CD4-positive, alpha-beta T cell treated with Interleukin-6 at 100 ng/mL for 8 hours (primary cell): ENCODE data around the gene CCDC74A.
"Not testable (repeated sequence)": the region's sequence is repeated elsewhere in the genome, so short reads cannot be mapped to it uniquely, and the experiment has no call there.

Source experiments
- DNase-seq: peaks from one replicate; pipeline ENCODE4 v3.0.0-alpha.2; 2020; ENCODE audit warnings: mixed read lengths, low spot score

CCDC74A gene

DNA sequence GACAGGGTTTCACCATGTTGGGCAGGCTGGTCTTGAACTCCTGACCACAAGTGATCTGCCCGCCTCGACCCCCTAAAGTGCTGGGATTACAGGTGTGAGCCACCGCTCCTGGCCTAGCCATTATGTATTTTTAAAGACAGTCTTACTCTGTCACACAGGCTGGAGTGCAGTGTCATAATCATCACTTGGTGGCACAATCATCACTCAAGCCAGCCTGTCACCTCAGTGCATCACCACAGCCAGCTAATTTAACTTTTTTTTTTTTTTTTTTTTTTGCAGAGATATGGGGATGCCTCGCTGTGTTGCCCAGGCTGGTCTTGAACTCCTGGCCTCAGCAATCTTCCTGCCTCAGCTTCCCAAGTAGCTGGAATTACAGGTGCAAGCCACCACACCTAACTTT lies 24.1 kb upstream of the CCDC74A start:
- not testable (repeated sequence) for DNase-seq

DNA sequence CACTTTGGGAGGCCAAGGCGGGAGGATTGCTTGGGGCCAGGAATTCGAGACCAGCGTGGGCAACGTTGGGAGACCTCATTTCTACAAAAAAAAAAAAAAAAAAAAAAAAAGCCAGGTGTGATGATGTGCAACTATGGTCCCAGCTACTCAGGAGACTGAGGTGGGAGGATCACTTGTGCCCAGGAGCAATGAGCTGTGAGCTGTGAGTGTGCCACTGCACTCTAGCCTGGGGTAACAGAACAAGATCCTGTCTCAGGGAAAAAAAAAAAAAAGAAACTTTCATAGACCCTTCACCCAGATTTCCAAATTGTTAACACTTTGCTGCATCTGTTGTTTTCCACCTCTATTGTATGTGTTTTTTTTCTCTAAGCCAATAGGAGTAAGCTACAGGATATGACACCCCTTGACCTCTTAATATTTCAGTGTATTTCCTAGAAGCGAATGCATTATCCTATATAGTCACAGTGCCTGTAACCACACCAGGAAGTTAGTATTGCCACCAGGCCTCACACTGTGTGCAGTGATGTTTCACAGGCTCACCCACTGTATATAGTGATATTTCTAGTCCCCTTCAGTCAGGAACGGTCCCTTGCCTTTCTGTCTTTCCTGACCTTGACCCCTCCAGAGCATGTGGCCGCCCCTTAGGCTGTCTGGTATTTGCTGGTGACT lies 23.5 kb upstream of the CCDC74A start:
- not testable (repeated sequence) for DNase-seq

DNA sequence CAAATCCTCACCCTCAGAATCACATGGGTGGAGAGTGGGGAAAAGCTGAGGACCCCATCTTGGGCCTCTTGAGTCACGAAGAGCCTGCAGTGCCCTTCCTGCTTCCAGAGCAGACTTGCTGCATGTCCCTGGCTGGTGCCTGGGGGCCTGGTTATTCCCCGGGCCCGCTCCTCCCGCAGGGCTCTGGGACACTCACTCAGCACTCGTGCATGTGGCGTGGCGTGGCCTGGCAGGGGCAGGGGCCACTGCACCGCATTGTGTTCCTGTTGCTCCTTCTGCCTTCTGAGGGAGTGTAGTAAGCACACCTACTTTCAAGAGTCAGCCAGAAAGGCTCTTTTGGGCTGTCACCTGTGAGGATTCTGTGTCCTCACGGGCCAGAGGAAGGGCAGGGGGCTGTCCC lies 18.1 kb upstream of the CCDC74A start:
- DNase-seq, result no peak

DNA sequence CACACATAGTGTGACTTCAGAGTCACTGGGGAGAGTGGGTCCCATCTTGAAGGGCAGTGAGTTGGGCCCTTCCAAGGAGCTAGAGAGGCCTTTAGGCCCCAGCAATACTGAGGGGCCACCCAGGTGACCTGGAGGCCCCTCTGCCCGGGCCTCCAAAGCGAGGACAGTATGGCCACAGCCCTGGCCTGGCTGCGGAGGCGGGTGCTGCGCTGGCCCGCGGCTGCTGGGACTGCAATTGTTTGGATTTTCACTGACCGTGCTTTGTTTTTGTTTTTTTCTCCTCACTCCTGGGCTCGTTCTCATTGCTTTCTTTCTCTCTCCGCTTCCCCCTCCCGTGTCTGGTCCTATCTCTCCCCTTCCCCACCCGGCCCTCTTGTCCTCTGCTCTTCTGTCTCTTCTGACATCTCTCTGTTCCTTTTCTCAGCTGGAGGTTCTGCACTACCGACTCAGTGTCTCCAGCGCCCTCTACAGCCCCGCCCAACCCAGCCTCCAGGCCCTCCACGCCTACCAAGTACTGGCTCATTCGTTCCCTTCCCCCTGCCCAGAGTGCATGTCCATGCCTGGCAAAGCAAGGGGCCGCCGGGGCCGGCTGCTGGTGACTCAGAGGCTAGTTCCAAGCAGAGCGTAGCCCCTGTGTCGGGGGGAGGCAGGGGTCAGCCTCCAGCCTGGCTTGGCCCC lies 16.3 kb upstream of the CCDC74A start:
- not testable (repeated sequence) for DNase-seq

DNA sequence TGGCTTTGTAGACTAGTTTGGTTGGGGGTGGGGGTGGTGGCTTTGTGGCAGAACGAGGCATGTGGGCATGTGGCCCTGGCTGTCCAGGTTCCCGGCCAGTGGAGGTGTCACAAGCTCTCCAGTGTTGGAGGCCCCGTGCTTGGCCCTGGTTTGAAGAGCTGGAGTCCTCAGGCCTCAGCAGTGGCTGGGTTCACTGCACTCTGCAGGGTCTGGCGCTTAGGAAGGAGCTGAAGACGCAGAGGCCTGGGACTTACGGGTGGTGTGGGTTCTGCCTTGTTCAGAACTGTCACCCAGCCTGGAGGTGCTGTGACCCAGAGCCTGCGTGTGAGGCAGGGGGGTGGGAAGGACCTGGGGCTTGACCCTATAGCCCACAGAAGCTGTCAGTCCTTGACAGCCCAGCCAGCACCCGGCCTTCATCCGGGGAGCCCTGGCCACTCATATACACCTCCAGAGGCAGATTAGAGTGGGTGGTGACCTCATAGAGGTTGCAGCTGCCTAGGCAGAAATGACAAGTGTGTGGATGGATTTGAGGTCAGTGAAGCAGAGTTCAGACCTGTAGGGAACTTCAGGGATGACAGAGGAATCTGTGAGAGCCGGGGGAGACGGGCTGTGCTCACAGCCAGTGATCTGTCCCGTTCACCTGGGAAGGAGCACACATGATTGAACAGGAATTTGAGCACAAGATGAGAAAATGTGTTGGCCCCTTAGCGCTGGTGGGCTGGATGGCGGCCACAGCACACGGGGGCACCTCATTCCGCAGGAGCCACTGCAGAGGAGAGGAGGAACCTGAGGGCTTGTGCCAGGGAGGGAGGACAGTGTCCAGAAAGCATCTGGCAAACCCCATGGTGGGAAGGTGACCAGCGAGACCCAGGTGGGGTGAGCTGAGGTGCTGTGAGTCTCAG lies 15.5 kb upstream of the CCDC74A start:
- not testable (repeated sequence) for DNase-seq

DNA sequence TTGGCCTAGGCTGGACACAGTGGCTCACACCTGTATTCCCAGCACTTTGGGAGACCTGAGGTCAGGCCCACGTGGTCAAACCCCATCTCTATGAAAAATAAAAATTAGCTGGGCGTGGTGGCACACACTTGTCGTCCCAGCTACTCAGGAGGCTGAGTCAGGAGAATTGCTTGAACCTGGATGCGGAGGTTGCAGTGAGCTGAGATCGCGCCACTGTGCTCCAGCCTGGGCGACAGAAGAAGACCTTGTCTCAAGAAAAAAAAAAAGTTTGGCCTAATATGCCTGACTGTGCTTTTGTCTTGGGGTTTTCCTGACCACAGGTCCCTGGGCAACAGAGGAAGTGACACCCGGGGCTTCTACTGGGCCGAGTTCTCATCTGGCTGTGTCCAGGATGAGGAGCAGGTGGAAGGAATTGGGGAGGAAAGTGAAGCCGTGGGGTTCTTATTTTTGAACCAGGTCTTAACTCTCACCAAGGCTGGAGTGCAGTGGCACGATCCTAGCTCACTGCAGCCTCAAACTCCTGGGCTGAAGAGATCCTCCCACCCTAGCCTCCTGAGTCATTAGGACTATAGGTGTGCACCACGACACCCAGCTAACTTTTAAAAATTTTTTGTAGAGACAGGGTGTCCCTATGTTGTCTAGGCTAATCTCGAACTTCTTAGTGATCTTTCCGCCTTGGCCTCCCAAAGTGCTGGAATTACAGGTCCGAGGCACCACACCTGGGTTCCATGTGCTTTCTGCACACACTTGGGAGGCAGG lies 13.1 kb upstream of the CCDC74A start:
- DNase-seq, result not testable (repeated sequence)

DNA sequence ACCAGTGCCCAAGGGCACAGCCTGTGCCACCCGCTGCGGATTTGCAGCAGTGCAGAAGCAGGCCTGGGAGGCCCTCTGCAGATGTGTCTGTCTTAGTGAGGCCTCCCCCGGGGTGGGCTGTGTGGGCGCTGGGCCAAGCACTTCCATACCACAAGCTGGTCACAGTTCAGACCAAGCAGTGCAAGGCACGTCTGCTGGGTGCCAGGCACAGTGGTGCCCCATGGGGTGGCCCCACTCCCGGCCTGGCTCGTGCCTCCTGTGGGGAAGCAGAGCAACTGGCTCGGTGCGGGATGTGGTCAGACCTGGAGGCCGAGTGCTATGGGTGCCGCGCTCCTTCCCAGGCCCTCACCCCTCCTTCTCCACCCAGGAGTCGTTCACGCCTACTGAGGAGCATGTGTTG lies 12.5 kb upstream of the CCDC74A start:
- not testable (repeated sequence) for DNase-seq

DNA sequence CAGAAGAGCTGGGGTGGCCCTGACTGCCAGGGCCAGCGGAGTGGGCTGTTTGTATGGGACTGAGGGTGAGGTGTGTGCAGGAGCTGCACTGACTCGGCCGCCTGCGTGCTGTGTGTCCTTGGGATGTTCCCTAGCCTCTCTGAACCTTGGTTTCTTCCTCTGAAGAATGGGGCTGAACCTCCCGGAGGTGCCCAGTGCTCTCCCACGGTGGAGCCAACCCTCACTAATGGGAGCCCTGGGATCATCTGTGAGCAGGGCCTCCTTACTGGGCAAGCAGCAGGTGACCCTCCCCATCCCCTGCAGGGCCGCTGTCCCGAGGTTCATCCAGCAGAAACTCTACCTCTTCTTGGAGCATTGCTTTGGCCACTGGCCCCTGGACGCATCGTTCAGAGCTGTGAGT lies 11.7 kb upstream of the CCDC74A start:
- DNase-seq, result no peak

DNA sequence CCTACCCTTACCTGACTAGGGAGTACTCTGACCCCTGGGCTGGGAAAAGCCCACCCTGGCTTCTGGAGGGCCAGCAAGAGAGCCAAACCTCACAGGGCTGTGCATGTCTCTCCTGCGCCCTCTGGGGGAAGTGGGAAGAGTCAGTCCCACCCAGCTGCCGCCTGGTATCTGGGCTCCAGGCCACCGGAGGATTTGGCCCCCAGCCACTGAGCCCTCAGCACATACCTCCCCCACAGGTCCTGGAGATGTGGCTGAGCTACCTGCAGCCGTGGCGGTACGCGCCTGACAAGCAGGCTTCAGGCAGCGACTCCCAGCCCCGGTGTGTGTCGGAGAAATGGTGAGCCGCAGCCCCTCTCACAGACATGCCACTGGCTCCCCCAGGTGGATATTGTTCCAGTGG lies 11.1 kb upstream of the CCDC74A start:
- DNase-seq, result not testable (repeated sequence)

DNA sequence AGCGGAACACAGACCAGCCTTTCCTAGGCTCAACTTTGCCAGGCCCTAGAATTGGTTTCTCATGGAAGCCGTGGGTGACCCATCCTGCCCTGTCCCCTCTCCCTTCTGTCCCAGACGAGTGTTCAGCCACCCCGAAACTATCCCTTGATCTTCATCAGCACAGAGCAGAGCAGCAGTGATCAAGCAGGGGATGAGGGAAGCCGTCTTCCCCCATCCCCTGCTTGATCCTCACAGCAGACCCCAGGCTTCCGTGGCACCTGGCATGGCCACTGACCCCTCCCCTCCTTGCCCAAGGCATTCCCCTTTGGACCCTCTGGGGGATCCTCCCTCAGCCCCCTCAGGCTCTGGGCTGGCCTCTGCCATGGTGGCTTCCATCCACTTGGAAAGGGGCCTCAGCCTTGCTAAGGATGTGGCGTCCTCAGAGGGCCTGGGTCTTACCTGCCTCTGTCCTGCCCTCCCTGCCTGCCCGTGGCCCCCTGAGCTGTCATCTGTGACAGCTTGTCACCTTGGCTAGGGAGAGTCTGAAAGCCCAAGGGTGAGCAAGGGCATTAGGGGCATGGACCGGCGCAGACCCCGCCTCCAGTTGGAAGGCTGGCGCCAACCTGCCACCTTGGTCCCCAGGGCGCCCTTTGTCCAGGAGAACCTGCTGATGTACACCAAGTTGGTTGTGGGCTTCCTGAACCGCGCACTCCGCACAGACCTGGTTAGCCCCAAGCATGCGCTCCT lies 10.4 kb upstream of the CCDC74A start:
- DNase-seq, result no peak

DNA sequence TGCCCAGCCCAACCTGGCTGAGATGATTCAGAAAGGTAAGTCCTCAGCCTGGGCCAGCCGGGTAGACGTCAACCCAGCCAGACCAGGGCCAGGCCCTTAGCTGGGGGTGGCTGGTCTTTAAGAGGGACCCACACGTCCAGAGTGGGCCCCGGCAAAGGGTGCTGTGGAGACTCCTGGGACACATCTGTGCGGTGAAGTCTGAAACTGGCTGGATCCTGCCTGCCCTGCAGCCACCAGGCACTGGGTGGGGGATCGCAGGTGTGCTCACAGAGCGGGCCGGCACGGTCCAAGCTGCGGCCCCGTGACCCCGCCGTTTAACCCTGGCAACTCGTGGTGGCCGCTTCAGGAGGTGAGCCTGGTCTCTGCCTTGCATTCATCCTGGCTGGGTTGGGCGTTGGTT lies 9.8 kb upstream of the CCDC74A start:
- DNase-seq, result not testable (repeated sequence)

DNA sequence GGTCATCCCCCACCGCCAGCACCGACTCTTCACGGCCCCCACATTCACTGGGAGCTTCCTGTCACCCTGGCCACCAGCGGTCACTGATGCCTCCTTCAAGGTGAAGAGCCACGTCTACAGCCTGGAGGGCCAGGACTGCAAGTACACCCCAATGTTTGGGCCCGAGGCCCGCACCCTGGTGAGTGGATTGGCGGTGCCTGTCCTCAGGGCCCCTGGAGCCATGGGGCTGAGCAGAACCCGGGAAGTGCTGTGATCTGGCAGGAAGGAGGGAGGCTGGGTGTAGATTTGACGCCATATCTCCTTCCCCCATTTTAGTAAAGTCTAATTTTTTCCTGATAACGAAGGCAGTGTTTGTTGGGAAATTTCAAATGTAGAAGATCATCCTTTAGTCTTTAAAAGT lies 9.2 kb upstream of the CCDC74A start:
- DNase-seq, result not testable (repeated sequence)

DNA sequence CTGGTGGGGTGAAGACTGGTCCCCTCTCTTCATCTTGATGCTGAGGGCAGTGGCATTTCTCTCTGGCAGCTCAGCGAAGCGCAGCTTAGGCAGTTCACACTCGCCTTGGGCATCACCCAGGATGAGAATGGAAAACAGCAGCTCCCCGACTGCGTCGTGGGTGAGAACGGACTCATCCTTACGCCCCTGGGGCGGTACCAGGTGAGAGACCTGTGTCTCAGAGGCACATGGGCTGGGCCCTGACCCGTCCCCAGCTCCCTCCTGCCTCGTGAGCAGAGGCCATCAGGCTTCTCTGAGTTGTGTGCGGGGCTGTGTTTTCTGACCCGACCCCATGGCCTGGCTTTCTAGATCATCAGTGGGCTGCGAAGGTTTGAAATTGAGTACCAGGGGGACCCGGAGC lies 8.2 kb upstream of the CCDC74A start:
- no peak for DNase-seq

DNA sequence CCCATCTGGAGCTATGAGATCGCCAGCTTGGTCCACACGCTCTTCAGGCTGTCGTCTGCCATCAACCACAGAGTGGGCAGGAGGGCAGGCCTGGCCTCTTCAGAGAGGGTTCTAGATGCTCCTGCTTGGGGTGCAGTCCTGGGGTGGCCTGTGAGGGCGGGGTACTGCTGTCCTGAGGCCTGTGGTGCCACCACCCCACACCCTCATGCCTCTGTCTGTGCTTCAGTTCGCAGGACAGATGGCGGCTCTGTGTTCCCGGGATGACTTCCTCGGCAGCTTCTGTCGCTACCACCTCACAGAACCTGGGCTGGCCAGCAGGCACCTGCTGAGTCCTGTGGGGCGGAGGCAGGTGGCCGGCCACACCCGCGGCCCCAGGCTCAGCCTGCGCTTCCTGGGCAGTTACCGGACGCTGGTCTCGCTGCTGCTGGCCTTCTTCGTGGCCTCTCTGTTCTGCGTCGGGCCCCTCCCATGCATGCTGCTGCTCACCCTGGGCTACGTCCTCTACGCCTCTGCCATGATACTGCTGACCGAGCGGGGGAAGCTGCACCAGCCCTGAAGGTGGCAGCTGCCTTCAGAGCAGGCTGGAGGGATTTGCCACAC lies 7.7 kb upstream of the CCDC74A start:
- not testable (repeated sequence) for DNase-seq

DNA sequence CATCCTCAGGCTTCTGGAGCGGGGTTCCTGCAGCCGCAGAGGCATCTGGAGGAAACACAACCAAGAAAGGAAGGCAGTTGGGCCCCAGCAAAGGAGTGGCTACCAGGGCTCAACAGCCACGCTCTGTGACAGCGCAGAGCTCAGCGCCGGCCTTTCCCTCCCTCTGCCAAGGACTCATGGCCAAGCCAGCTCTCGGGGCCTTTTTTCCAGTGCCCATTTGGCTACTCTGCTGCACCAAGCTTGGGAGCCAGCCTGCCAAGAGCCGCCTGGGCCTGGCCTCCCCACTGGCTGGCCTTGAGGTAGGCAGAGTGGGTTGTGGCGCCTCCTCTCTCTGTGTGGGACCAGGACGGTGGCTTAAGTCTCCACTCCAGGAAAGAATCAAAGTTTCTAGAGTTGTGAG lies 7.2 kb upstream of the CCDC74A start:
- DNase-seq, result no peak

DNA sequence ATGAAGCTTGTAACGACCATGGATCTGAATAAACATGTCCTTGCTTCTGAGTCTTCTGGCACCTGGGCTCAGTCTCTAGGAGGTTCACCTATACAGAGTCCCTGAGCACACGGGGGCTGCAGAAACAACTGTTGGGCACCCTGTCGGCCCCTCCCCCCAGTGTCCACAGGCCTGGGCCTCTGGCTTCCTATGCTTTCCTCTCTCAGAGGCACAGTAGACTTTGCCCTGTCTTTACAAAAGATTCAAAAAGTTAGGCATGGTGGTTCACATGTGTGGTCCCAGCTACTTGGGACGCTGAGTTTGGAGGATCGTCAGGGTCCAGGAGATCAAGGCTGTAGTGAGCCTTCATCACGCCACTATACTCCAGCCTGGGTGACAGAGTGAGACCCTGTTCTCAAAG lies 6.2 kb upstream of the CCDC74A start:
- DNase-seq, result not testable (repeated sequence)

DNA sequence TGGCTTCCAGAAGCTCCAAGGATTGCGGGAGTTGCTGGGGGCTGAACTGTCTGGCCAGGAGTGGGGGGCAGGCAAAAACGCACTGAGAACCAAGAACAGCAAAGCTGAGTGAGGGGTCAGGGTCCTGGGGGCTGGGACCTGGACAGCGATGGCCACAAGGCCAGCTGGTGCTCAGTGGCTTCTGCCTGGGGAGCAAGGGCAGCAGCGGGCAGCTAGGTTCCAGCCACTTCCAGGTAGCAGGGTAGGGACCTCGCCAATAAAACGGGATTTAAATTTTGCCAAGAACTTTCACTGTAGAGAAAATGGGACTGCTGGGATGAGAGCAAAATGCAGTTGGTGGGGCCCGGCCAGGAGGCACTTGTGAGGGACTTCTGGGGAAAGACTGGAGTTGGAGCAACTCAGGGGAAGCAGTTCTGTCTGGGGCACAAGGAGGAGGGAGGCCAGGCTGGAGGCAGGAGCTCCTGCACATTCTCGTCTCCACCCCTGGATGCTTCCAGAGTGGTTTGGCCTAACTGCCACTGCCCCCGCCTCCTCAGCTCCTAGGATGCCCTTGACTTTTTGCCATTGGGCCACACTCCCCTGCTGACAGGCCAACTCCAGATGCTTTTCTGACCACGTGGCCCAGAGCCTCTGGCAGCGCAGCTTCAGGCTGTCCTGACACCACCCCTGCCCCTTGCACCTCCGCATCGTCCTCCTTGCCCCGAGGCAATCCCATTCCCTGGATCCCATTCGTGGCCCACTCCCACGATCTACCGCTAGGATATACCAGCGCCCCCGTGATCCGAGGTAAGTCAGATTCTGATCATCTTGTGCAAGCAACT lies 5.5 kb upstream of the CCDC74A start:
- no peak for DNase-seq

DNA sequence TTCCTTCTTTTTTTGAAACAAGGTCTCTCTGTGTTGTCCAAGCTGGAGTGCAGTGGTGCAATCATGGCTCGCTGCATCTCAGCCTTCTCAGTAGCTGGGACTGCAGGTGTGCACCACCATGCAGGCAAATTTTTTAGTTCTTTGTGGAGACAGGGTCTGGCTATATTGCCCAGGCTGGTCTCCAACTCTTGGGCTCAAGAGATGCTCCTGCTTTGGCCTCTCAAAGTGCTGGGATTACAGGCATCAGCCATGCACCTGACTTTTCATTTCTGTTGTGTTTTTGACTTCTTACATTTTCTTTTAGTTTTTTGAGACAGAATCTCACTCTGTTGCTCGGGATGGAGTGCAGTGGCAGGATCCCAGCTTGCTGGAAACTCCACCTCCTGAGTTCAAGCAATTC lies 2.4 kb upstream of the CCDC74A start:
- not testable (repeated sequence) for DNase-seq

DNA sequence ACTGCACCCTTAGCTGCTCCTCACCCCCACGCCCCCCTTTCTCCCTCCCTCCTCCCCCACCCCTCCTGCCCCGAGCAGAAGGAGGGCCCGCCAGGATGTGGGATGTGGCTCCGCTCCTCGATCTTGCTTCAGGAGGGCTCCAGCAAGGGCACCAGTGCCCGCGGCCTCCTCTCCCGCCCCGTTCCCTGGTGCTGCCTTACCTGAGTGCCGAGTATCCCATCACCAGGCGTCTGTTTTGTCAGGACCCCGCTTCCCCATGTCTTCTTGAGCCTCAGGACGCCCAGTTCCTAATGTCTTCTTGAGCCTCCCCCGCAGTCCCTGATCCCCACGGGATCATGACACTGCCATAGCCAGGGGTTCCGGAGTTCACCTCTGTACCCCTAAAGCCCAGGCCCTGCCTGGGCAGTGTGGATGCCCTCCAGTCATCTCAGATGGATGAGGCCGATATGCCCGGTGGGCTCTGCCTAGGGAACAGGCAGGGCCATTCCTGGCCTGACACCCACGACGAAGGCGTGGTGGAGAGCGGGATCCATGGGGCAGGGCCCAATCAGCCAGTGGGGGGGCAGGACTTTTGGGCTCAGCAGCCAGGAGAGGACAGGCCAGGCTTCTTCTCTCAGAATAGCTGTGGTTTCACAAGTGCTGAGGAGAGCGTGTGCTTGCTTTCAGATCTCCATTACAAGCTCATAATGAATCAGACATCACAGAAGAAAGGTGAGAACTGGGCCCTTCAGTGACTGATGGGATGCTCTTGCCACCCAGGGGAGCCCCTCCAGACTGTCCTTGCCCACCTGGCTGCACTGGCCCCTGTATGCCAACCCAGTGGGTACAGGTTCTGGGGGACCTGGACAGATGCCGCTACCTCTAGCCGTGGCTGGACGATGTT lies 1.5 kb downstream of the CCDC74A start:
- DNase-seq, result not testable (repeated sequence)
